VCaP (cell line): ENCODE measurements around the gene UXS1.

ENCODE experiments used
- H3K27ac ChIP-seq: fragments of 450-650 bp; 2 replicates; pipeline ENCODE4 v1.5.1; 2017
- CTCF ChIP-seq: fragments of 450-650 bp; conservative IDR thresholded peaks from 2 replicates; pipeline ENCODE4 v1.5.1; 2017; ENCODE audit warnings: mild to moderate bottlenecking, moderate library complexity

UXS1 gene

GRCh38 chr2:106195456-106195855 lies 1.4 kb upstream of the UXS1 start:
- H3K27ac ChIP-seq: peak overlapping the region; percentile 77; the same call in 1 of the 2 replicates
- TF ChIP-seq CTCF: no peak

- no peak for TF ChIP-seq CTCF
- peak overlapping the region; percentile 77 for H3K27ac ChIP-seq
These were observed 468 bp downstream of the UXS1 start for GRCh38 chr2:106193690-106193976.

GRCh38 chr2:106192752-106193689 lies 1.1 kb downstream of the UXS1 start:
- TF ChIP-seq CTCF: no peak
- peak overlapping the region; percentile 77 for H3K27ac ChIP-seq

- TF ChIP-seq CTCF: no peak
- no peak overlapping the region for H3K27ac ChIP-seq
These were observed 2.5 kb downstream of the UXS1 start for GRCh38 chr2:106191511-106192016.

DNA sequence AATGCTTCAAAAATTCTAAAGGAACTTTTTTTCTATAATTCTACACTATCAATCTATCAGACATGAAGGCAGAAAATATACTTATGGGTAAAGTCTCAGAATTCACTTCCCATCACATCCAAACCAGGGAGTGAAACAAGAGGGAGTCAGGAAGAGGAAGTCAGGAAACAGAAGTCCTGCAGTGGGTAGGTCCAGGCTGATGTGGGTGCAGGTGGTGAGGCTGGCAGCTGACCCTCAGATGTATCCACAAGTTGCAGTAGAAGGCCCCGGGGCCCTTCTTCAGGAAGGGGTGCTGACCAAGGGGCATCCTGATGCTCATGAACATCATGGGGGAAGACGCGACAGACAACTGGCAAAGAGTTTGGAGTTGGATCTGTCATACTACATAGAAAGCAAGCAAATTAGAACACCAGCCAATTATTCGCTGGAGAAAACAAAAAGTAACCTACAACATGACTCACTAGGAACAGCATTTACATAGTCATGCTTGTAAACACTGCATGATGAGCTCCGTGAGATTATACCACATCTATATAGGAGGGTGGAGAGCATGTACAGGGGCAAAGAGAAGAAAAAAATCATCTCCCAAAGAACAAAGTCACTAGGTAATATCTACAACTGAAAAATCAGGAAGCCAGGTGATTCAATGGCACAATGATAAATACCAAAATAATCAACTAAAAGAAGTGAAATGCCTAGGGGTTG lies 4.2 kb downstream of the UXS1 start:
- H3K27ac ChIP-seq: no peak overlapping the region
- TF ChIP-seq CTCF: no peak

DNA sequence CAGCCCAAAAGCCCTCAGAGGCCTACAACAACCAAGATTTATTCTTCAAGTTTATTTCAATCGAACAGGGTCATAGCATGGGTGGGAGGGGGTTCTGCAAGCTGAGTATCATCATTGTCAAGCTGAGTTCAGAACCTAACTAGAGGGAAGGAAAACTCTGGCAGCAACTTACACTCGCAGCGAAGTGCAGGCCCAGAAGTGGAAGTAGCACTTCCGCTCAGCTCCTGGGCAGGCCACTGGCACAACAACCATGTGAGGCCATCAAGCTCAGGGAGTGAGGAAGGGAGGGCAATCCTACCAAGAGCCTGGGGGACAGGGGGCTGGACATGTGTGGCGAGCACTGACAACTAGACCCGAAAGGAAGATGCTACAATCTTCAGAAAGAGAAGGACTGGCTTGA lies 4.8 kb downstream of the UXS1 start:
- H3K27ac ChIP-seq: no peak overlapping the region
- TF ChIP-seq CTCF: no peak

DNA sequence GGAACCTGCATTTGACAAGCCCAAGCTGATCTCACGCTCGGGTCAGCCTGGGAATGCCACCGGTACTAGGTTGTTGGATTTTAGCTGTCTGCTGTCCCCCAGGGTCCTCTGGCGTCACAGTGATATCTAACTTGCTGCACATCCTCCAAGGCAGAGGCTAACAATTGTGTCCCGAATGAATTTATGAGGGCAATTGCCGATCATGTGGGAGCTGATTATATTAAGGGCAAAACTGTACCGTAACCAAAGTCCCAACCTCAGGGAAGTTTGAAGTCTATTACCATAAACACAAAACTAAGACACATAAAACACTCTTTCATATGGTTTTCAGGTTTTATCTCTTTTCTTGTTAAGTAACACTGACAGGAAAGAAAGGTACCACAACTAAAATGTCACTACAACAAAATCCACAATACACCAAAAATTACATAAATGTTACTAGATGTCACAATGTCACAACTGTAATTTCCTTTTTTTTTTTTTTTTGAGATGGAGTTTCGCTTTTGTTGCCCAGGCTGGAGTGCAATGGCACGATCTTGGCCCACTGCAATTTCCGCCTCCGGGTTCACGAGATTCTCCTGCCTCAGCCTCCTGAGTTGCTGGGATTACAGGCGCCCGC lies 6.7 kb downstream of the UXS1 start:
- H3K27ac ChIP-seq: no peak overlapping the region
- TF ChIP-seq CTCF: no peak
